NCI-H146 treated with DMSO at 0.1 percent for 48 hours (cell line): ENCODE measurements around the gene LITAFD.
"Not testable (repeated sequence)": the region's sequence is repeated elsewhere in the genome, so short reads cannot be mapped to it uniquely, and the experiment has no call there.

Experiments used
- DNase-seq: peaks from one replicate; lab custom pipeline; 2025; ENCODE audit not compliant: unreplicated experiment; lab: John Stamatoyannopoulos, UW

LITAFD gene

GRCh38 chr16:8882041-8882617 is at the start of gene LITAFD:
LITAFD (plus strand) TSS chr16:8882351; CDS start chr16:8884356, 2,005 bp downstream.
- DNase-seq: no peak

DNA sequence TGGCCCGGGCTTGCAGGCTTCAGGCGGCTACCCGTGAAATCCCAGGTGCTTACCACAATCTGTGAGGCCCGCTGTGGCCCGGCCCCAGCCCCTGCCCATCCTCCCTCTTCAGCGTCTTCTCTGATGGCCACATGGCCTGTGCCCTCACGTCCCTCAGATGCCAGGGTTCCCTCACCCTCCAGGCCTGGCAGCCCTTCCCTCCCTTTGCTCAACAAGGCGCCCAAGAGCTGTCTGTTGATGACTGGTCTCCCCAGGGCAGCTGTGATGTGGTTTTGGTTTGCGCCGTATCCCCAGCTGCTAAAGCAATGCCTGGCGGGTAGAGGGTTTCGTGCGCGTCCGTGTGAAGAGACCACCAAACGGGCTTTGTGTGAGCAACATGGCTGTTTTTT is 49.4 kb upstream of the LITAFD start:
- no peak for DNase-seq

DNA sequence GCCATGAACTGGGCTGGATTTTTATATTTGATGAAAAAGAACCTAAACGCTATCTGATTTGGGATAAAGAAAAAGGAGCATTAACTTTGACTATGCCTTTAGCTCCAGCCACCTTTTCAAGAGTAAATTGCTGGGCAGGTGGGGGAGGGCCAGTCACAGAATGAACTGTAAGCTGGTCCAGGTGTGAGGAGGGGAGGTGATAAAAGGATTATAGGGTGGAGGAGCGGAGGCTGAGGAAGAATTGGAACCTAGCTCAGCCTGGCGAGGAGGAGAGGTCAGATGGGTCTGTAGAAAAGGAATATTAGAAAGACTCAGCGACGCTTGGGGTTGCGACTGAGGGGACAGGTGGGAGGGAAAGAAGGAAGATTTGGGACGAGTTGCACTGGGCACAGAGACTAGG is 45.4 kb upstream of the LITAFD start:
- DNase-seq: not testable (repeated sequence)

DNA sequence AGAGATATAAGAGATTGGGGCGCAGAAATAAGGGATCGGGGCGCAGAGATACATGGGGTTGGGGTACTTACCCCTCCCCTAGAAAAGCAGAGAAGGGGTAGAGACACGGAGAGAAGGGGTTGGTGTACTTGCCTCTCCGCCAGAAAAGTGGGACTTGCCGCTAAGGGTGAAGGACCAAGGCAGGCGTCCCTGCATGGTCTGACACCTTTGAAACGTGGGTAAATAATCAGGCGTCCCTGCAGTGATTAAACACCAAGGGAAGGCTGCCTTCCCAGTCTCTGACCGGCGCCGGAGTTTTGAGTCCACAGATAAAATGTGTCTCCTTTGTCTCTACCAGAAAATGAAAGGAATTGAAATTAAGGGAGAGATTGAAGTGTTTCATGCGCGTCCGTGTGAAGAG is 44.6 kb upstream of the LITAFD start:
- DNase-seq: not testable (repeated sequence)

DNA sequence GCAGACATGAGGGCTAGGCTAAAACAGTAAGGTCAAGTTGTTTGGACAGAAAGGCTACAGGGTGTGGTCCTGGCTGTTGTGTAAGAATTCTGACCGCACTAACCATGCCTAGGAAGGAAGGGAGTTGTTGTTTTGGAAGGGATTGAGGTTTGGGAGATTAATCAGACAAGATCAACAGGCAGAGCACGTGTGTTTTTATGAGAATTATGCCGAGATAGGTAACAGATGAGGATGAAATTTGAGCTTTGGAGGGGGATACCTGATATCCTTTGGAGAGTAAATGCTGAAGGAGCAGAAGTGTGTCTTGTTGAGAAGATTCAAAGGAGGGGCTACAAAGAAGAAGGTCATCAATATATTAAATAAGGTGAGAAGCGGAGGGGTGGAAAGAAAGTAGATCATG is 40.1 kb upstream of the LITAFD start:
- DNase-seq: not testable (repeated sequence)

- DNase-seq: not testable (repeated sequence)
Observed at GRCh38 chr16:8843296-8843695, 38.9 kb upstream of the LITAFD start.

DNA sequence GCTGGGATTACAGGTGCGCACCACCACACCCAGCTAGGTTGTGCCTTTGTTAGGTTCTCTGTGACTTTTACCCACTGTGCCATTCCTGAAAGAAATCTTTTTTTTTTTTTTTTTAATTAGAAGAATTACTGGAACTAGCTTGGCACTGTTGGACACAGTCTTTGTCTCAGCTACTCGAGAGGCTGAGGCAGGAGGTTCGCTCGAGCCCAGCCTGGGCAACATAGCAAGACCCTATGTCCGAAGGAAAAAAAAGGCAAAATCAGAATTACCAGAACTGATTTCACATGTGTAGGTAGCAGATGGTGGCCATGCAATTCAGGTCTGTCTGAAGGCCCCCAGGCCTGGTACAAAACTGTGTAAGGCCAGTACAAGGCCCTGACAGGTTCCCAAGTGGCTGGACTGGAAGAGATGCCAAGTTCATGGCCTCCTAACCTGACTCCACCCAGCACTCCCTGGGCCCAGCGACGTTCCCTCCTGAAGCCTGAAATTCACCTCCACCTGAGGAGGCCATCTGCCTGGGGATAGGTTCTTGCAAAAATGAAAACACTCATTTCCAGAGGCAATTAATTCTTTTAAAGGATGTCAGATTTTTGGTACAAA is 36.4 kb upstream of the LITAFD start:
- no peak for DNase-seq

DNA sequence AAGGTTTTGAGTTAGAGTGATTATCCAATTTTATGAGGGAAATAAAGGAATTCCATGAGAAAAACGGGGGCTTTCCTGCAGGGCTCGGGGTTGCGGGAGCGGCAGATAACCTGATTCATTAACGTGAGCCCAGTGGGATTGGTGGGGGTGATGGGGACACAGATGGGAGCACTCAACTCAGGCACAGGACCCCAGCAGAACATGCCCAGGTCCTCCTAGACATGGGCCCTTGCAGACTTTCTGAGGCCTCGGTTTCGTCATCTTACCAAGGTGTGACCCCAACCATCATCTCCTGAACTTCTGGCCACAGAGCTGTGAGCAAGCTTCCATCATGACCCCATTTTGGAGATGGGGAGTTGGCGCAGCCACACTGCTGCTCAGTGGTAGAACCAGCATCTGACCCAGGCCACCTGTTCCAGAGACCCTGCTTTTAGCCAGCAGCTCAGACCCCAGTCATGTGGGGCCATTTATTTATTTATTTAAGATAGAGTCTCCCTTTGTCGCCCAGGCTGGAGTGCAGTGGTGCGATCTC is 35.7 kb upstream of the LITAFD start:
- no peak for DNase-seq

DNA sequence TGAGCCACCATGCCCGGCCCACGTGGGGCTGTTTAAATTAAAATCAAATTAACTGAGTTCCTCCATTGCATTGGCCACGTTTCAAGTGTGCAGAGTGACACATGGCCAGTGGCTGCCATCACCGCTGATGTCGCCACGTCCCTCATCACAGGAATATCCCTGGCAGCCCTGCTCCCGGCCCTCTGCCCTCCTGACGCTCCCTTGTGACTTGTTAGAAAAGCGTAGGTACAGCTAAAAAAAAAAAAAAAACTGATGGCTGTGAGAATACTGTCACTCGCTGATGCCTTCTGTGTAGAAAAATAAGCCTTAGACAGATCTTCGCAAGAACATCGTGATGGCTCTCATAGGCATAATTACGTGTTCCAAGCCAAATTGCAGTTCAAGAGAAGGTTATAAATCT is 35.0 kb upstream of the LITAFD start:
- DNase-seq: no peak

- DNase-seq: no peak
Observed at GRCh38 chr16:8847623-8848022, 34.5 kb upstream of the LITAFD start.

- no peak for DNase-seq
Observed at GRCh38 chr16:8848231-8848938, 33.8 kb upstream of the LITAFD start.

- no peak for DNase-seq
Observed at GRCh38 chr16:8848939-8849391, 33.2 kb upstream of the LITAFD start.

- DNase-seq: no peak
Observed at GRCh38 chr16:8849411-8850011, 32.6 kb upstream of the LITAFD start.

GRCh38 chr16:8850279-8850885 is 31.8 kb upstream of the LITAFD start:
- DNase-seq: no peak

- DNase-seq: no peak
Observed at GRCh38 chr16:8851761-8852403, 30.3 kb upstream of the LITAFD start.

GRCh38 chr16:8852534-8852933 is 29.6 kb upstream of the LITAFD start:
- no peak for DNase-seq

- DNase-seq: no peak
Observed at GRCh38 chr16:8853150-8853549, 29.0 kb upstream of the LITAFD start.

- no peak for DNase-seq
Observed at GRCh38 chr16:8853611-8854010, 28.5 kb upstream of the LITAFD start.

- DNase-seq: no peak
Observed at GRCh38 chr16:8854298-8854948, 27.7 kb upstream of the LITAFD start.

GRCh38 chr16:8855051-8855786 is 26.9 kb upstream of the LITAFD start:
- no peak for DNase-seq
